ENCODE results near the gene RASGRP4. TPM values are rescaled to one million over a fixed set of nuclear protein-coding genes. Genes with fewer than 3 reads are reported as not detected.
A peak's percentile ranks its signal among the peaks of the same experiment; 100 is the strongest.

RASGRP4 gene
- total and polyA plus RNA-seq, 10 of the 15 experiments (the other 5 are each of a cell fraction or from before 2014, with no cell fraction given) = 0.24 to 7.4 (median 3.3) TPM

GRCh38 chr19:38455031-38455430, 29.0 kb upstream of the RASGRP4 start:
- CTCF ChIA-PET = no interaction called here

More at GRCh38 chr19:38455031-38455430, 29.0 kb upstream of the RASGRP4 start:
- H3K27me3 ChIP-seq (replicated peaks in 1 of 2; ENCODE audit: control insufficient read depth in 2 of 2, insufficient read depth in 2 of 2, low read length in 1 of 2) = no peaks in the 10 kb centered on the region
- ChIA-PET POLR2A (no interaction called here), SMC1A (ENCODE audit: uncharacterized antibody, unreplicated experiment) (no interaction called here), RAD21 (ENCODE audit: unreplicated experiment) (no interaction called here)
- BruUV-seq (replicated peaks) = no TSS peak
- H2AFZ ChIP-seq (ENCODE audit: control insufficient read depth, low read depth, low read length) = no peak overlapping the region
- intact Hi-C loops (cut with micrococcal nuclease; ENCODE audit: unreplicated experiment) = no loop called here
- in situ Hi-C loops (cut with MboI) = no loop called here
- H3K4me3 ChIP-seq = no peak overlapping the region
- H3K4me2 ChIP-seq (ENCODE audit: control insufficient read depth, insufficient read depth) = no peak overlapping the region
- H3K9ac ChIP-seq (ENCODE audit: control insufficient read depth, insufficient read depth, low read length) = no peak overlapping the region
- no peaks in the 10 kb centered on the region for H4K20me1 ChIP-seq (ENCODE audit: control insufficient read depth, insufficient read depth)
- FAIRE-seq (no peak), DNase-seq (ENCODE audit: low read depth, low spot score) (no peak), ATAC-seq (no peak)
- H3K4me1 ChIP-seq (ENCODE audit: control insufficient read depth, insufficient read depth, low read length) = no peaks in the 10 kb centered on the region
- H3K79me2 ChIP-seq (ENCODE audit: control insufficient read depth, insufficient read depth, low read length) = no peaks in the 10 kb centered on the region
- TF ChIP-seq CHD4 (IDR thresholded peaks at IDR 0.05) (no peak), REST (IDR thresholded peaks at IDR 0.05; ENCODE audit: low read depth, low read length) (peak; percentile 89)
- H3K36me3 ChIP-seq (ENCODE audit: control insufficient read depth in 2 of 2, insufficient read depth in 2 of 2, low read length in 1 of 2) = no peaks in the 10 kb centered on the region
- H3K9me3 ChIP-seq (replicated peaks; ENCODE audit: control insufficient read depth, insufficient read depth, low read length) = no peaks in the 10 kb centered on the region
- 69% methylated on average over 4 of the region's 4 CpGs for WGBS (ENCODE audit: insufficient coverage, insufficient replicate concordance, low lambda C conversion rate, missing lambda C conversion rate)
- H3K27ac ChIP-seq (ENCODE audit: control insufficient read depth, insufficient read depth) = no peak overlapping the region

All from GM12878 (cell line).